GM18519 (cell line): ENCODE data around the gene CTSH.

Source experiments
- ATAC-seq: cut with Tn5 transposase; IDR thresholded peaks from one replicate; pipeline ENCODE4 v1.9.1; 2021; ENCODE audit warnings: mild to moderate bottlenecking, moderate library complexity; ENCODE audit not compliant: unreplicated experiment, low FRiP score

Gene CTSH

DNA sequence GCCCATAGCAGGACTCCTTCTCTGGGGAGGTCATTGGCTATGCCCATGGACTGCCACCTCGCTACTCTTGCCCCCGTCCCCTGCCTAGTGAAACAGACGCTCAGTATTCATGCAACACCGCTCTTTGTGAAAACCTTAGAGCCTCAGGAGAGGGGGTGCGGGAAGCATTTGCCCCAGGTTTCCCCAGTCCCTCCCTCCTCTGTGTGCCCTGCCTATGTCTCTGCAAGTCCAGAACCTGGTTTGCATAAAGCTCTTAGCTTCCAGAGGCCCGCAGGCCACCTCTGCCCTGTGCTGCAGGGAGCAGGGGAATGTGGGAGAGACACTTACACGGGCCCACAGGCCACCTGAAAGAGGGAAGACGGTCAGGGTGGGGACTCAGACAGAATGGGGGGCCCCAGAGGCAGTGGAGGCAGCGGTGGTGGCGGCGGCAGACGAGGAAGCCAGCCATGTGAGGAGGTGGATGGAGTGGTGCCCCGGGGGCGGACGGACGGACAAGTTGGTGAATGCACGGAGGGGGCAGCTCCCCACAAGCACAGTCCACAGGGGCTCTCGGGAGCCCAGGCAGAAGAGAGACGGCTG is 33.8 kb upstream of the CTSH start:
- no peak for ATAC-seq

DNA sequence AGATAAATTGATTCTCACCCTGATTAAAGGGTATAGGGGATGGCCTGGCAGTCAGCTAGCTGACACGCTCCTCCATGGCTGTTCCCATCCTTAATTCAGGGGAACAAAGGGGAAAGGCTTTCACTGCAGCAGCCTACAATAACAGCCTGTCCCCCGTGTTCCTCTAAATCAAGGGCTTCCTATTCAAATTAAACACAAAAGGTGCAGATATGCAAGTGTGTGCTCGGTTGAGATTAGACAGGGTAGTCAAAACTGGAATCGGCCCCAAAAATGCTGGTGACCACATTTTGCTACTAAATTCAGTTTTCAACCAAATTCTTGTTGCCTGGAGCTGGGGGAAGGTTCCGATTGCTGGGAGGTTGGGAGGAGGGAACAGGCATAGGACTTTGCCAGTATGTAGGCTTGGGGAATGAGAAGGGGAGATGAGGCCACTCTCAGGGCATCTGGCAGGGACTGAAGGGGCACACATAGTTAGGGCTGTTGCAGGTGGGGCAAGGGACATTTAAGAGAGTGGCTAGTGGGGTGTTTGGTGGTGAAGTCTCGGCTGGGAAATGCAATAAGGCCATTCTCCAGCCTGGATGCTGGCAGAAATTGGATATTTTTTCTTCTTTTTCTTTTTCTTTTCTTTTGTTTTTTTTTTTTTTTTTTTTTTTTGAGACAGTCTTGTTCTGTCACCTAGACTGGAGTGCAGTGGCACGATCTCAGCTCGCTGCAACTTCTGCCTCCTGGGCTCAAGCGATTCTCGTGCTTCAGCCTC is 32.9 kb upstream of the CTSH start:
- ATAC-seq, result no peak

DNA sequence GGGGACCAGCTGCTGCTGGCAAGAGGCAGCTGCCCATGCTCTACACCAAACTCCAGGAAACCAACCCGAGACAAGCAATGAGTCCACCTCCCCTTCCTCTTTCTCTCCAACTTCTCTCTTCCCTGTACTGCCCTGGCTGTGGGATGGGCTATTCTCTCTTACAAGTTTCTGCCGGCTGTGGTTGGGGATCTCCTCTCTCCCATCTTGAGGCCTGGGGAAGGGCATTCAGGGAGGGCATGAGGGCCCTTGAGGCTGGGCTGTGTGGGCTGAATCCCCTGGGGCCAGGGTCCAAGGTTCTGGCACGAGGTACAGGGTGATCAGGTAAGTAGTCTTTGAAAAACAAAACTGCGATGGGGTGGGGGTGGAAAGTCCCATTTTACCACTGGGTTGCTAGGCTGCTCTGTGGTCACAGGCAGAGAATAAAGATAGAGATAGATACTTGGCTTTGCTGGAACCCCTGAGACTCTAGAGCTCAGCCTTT is 32.3 kb upstream of the CTSH start:
- no peak for ATAC-seq

DNA sequence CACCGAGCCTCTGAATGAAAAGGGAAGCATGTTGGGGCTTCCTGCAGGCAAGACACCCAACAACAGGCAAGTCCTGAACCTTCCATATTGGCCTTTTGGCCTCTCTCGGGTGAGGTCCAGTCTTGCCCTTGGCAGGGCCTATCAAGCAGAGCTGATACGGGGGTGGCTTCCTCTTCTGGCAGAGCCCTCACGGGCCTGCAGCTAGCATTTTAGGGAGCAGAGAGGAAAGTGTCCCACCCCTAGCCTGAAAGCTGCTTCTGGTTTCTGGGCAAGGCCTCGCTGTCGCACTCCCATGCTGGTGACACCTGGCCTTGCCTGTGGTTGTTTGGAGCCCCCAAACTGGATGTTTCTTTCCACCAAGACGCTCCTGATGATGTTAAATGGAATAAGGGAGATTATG is 31.8 kb upstream of the CTSH start:
- no peak for ATAC-seq

DNA sequence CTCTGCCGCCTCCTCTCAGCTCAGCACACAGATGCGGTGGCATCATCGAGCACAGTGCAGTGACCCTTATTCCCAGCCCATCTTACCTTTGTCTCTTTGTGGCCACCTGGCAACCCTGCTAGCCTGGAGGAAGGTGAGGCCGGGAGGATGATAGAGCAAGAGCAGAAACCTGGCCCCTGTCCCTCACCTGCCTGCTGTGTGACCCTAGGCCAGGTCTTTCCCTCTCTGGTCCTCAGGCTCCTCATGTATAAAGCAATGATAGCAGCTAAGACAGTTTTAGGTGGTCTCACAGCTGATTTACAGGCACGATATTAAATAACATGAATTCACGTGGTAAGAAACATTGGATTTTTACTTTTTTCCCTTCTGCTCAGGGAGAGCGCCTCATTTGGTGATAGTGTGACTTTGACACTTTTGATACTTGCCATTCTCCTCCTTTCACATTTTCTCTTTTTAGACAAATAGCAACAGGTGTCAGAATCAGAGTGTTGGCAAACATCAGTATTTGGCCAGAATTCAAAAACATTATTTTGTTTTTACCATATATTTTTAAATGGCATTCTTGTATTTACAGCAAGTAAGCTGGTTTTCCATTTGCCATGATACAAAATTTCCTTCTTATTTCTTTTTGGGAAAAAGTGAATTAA is 29.5 kb upstream of the CTSH start:
- no peak for ATAC-seq

DNA sequence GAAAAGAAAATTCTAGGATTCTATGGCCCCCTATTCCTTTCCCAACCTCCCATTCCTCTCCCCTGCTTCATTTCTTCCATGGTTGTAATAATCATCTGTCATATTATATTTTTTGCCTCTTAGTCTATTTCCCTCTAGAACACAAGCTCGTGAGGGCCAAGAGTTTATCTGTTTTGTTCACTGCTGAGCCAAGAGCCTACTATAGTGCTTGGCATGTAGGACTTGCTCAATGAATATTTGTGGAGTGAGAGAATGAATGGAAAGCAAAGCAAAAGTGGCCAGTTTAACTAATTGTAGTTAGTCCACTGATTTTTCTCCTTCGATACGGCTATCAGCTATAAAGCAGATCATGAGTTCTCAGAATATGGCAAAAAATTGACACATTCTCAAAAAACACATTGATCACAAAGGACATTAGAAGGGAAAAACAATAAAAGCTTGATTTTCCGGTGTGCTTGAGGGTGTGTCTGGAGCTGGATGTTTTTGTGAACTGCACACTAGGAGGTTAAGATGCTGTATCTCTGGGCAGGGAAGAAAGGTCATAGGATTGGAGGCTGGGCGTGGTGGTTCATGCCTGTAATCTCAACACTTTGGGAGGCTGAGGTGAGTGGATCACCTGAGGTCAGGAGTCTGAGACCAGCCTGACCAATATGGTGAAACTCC is 25.0 kb upstream of the CTSH start:
- ATAC-seq, result no peak

DNA sequence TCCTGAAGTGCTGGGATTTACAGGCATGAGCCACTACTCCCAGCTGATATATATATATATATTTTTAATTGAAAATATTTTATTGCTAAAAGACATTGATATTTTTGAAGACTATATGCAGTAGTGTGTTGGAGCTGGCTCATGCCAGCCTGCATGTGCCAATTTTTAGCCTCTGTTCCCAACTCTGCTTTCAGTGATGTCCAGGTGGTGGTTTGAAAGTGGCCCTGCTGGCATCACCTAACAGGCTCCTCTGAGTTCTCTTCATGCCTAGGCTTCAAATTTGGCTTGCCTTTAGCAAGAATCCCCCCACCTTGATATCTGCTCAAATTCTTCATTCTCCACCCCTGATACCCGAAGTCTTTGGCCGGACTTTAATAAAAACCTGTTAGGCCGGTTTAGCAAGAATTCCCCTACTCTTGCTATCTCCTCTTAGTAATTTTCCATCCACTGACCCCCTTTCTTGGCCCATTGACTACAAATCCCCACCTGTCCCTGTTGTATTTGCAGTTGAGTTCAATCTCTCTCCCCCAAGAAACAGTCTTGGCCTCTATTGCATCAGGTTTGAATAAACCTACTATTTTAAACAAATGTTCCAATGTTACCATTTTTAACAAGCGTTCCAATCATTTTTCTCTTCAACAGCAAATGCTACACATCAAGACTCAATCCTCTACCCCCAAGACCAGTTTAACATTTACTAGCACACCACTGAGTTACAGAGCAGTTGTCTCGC is 23.9 kb upstream of the CTSH start:
- ATAC-seq, result no peak

DNA sequence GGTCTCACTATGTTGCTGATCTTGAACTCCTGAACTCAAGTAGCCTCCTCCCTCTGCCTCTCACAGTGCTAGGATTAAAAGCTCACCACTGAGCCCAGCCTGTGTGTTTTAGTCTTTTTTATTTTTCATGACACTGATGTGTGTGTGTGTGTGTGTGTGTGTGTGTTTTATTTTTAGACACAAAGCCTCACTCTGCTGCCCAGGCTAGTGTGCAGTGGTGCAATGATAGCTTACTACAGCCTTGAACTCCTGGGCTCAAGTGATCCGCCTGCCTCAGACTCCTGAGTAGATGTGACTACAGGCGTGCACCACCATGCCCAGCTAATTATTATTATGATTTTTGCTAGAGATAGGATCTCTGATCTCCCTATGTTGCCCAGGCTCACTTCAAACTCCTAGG is 23.3 kb upstream of the CTSH start:
- ATAC-seq, result no peak

DNA sequence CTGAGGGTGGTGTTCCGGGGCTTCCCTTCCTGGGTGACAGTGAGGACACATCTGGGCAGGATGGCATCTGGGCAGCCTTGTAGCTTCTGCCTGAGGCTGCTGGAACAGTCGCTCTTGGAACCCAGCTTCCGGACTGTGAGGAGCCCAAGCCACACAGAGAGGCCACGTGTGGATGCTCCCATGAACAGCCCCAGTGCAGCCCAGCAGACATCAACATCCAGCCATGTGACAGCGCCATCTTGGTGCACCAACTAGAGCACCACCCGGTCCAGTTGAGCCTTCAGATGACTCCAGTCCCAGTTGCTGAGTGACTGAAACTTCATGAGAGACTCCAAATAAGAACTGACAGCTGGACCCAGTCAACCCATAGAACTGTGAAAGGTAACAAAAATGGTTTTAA is 15.5 kb upstream of the CTSH start:
- no peak for ATAC-seq

DNA sequence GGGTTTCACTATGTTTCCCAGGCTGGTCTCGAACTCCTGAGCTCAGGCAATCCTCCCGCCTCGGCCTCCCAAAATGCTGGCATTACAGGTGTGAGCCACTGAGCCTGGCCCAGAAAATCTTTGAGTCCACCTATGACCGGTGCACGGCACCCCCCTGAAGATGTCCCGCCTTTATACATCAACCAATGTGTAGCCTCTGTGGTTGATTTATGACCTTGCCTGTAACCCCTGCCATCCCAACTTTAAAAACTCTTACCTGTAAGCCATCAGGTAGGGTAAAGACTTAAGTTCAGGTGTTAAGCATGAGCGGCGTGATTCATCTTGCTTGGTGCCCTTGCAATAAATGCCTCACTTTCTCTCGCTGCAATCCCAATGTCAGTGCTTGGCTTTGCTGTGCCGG is 14.5 kb upstream of the CTSH start:
- ATAC-seq, result no peak

DNA sequence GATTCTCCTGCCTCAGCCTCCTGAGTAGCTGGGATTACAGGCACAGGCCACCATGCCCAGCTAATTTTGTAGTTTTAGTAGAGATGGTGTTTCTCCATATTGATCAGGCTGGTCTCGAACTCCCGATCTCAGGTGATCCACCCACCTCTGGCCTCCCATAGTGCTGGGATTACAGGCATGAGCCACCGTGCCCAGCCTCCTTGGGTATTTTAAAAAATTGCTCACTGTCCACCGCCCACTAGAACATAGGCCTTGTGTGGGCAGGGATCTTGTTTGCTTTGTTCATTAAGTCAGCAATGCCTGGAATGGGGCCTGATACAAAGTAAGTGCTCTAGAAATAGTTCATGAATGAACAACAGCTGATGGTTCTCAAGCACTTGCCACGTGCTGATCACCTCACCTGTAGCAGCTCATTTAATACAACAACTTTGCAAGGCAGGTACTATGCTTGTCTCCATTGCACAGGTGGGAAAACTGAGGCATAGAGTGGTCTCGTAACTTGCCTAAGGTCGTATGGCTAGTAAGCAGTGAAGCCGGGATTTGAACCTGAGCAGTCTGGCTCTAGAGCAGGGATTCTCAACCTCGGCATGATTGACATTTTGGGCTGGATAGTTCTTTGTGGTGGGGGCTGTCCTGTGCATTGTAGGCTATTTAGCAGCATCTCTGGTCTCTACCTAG is 12.7 kb upstream of the CTSH start:
- no peak for ATAC-seq

DNA sequence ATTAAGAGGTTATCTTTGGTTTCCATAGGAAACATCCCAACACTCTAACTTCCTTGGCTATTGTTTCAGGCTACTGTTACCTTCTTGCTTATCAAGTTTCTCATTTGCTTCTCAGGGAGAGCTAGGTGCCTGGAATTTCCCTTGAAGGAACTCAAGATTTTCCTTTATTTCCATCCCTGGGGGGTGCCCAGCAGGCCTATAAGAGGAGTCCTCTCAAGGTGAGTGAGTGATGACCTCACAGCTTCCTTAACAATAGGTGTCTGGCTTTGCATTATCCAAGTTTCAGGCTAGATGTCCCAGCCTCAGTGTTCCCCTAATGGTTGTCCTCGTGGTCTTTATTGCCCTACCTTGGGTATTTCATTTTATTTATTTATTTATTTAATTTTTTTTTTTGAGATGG is 12.1 kb upstream of the CTSH start:
- no peak for ATAC-seq

DNA sequence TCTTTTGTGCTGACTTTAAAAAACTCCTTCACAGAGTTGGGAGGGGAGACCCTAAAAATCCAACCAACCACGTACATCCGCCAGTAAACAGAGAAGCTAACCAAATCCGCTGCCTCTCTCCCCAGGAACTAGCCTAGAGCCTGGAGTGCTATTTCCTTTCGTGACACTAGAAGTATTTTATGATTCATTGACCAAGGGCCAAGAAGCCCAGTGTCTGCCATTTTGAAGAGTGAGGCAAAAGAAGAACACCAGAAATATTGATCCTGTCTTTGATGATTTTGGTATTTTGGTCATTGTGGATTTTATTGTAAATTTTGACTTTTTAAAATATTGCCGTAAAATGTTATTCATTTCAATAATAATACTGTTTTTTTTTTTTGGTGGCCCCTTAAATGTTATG is 10.5 kb upstream of the CTSH start:
- ATAC-seq, result no peak

DNA sequence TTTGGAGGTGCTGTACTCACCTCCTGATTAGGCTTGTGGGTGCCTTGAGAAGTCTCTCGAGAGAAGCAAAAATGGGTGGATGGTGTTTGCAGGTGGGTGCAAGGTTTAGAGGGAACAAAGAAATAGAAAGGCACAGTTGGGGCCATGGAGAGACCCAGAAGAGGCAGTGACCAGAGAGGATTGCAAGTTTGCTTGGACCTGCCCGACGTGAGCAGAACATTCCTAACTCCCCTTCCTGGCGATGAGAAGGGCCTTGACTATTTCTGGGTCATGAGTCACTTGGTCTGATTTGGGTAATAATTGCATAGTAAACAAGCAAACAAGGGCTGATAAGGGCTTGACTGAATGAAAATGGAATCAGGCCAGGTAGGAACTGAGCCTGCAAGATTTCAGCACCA is 7.0 kb upstream of the CTSH start:
- ATAC-seq, result no peak

DNA sequence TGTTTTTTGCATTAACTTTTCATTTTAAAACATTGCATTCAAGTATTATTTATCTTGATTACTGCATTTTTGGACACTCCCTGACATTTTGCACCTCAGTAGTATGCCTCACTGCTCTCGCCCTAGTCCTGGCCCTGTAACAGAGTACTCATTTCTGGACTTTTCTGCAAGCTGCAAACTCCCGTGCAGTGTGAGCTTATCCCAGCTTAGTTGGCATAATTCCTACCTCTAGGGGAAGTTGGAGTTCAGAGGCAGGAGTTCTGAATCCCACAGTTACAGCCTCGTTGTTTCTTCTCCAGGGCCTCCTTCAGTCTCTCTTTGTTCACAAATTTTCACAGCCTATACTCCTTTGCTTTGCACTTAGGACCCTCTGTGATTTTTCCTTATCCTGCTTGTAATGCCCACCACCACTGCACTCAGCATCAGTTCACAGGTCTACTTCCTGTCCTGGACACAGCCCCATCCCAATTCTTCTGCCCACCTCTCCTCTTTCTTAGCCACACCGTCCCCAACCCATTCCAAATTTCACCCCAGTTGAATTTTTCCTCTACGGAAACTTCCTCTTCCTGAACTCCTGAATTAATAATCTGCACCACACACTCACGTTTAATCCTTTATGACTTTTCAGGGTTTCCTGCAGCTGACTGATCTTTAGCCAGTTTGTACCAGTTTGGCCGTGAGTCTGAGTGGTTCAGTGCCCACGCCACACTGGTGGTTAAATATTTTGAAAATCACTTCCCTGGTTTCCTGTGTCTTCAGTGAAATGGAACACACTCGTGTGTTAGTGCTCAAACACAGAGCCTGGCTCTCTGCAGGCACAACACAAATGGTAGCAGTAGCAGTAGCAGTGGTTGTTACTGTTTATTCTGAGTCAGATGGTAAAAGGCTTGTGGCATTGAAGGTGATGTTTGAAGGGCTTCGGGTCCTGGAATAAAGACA is 6.3 kb upstream of the CTSH start:
- no peak for ATAC-seq

DNA sequence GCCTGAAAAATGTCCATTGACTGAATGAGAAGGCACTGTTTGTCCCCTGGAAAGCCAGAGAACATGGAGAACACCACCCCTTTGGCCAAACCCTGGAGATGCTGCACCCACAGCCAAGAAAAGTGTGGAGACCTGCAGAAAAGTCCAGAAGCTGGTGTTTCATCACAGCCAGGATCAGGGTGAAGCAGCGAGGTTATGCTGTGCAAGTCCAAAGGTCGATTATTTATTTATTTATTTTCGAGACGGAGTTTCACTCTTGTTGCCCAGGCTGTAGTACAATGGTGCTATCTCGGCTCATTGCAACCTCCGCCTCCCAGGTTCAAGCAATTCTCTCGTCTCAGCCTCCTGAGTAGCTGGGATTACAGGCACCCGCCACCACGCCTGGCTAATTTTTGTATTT is 5.5 kb upstream of the CTSH start:
- no peak for ATAC-seq

DNA sequence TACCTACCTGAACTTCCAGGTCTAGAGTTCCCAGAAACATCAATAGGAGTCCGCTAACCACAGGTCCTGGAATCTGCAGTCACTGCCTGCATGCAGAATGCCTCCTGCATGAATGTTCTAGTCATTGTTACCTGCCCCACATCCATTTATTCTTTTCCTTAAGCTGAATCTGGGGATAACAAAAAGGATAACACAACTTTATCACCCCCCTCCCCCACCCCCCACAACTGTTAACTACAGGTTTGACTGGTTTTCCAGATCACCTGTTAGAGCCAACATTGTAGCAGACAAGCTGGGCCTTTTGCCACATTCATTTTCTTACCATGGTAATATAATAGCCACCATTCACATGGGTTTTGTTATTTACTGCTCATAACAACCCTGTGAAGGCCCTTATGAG is 4.6 kb upstream of the CTSH start:
- ATAC-seq, result no peak

DNA sequence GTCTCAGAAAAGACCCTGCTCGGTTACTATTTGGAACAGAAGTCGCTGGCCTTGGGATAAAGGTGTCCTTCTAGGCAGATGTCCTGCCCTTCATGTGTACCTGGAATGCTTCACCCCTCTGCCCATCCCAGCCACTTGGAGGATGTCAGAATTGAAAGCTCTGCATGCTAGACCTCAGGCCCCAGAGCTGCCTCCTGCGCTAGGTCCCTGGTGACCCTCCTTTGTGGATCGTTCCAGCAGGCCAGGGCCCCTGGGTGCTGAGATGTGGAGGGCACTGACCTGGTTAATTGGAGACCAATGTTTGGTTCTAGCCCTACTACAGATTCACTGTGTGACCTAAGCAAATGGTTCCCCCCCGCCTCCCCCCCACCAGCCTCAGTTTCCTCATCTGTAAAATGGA is 2.7 kb upstream of the CTSH start:
- no peak for ATAC-seq

DNA sequence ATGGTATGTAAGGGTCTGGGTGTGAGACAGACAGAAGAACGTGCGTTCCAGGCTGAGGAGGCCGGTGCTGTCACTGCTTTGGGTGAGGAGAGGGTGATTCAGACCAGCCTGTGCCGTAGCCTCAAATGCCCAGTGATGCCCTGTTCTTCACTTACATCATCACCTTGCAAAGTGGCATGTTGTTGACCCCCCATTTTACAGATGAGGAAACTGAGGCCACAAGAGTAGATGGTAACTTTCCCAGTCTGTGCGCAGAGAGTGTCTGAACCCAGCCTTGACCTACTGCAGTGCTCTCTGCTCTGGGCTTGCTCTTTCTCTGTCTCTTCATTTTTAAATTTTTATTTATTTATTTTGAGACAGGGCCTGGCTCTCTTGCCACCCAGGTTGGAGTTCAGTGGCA is 1.6 kb upstream of the CTSH start:
- no peak for ATAC-seq
